GM23248 (cell line): Measurements from ENCODE around the gene CCNE1.

Experiments
- EZH2 ChIP-seq: fragments of 200-600 bp; sonication (generic); IDR thresholded peaks from 2 replicates; pipeline ENCODE4 v1.6.1; 2018; ENCODE audit warnings: antibody characterized with exemption, mild to moderate bottlenecking; ENCODE audit not compliant: insufficient read depth, poor library complexity, severe bottlenecking
- EZH2phosphoT487 ChIP-seq: fragments of 200-600 bp; sonication (generic); IDR thresholded peaks from 2 replicates; pipeline ENCODE4 v1.6.1; 2018; ENCODE audit warnings: antibody characterized with exemption, moderate library complexity, mild to moderate bottlenecking, low read depth; ENCODE audit not compliant: insufficient read depth

DNA sequence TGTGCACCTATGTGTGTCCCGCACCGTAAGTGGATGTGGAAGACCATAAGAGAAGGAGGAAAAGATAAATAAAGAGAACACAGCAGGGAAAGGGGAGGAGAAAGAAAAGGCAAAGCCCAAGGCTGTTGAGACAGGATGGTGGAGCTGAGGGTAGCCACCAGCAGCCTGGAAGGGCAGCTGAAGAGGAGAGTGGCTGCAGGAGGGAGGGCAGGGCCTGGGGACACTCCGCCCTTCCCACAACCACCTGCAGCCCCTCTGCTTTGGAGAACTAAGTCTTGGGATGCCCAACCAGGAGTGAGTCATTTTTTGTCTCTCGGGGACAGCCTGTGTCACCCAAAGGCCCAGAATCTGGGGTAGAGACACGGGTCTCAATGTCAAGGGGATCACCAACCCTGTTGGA, 26.4 kb upstream of the CCNE1 start:
- no peak for TF ChIP-seq EZH2phosphoT487
- no peak for TF ChIP-seq EZH2
